Endodermal cell (in vitro differentiated cells): ENCODE data around the gene PHLPP1. TPM values are rescaled to one million over a fixed set of nuclear protein-coding genes. Genes with fewer than 3 reads are reported as not detected.

ENCODE experiments used
- DNase-seq: peaks from one replicate; pipeline ENCODE4 v3.0.0-alpha.2; 2017
- H3K27ac ChIP-seq: 2 replicates; pipeline ENCODE4 v1.5.1; 2013; ENCODE audit warnings: mild to moderate bottlenecking, low read depth, low read length, moderate library complexity
- H3K27me3 ChIP-seq: 2 replicates; pipeline ENCODE4 v1.6.1; 2013; ENCODE audit warnings: mild to moderate bottlenecking, low read length, moderate library complexity; ENCODE audit not compliant: insufficient read depth, control insufficient read depth, poor library complexity, severe bottlenecking
- H3K36me3 ChIP-seq: 2 replicates; pipeline ENCODE4 v1.7.0; 2013; ENCODE audit warnings: mild to moderate bottlenecking, low read length, moderate library complexity; ENCODE audit not compliant: control insufficient read depth, insufficient read depth
- H3K4me1 ChIP-seq: one replicate; pipeline ENCODE4 v1.7.0; 2013; ENCODE audit warnings: low read length; ENCODE audit not compliant: control insufficient read depth, insufficient read depth
- H3K4me3 ChIP-seq: 2 replicates; pipeline ENCODE4 v1.5.1; 2013; ENCODE audit warnings: mild to moderate bottlenecking, low read length, moderate library complexity
- H3K9ac ChIP-seq: 2 replicates; pipeline ENCODE4 v1.6.1; 2013; ENCODE audit warnings: mild to moderate bottlenecking, low read length, moderate library complexity; ENCODE audit not compliant: poor library complexity, severe bottlenecking; ENCODE audit errors: extremely low read depth
- H3K9me3 ChIP-seq: 2 replicates; pipeline ENCODE4 v1.6.1; 2013; ENCODE audit warnings: mild to moderate bottlenecking, low read length, moderate library complexity; ENCODE audit not compliant: control insufficient read depth
- H3K27ac Mint-ChIP-seq: 2 replicates; pipeline ENCODE4 v1.8.0; 2020; ENCODE audit warnings: mixed read lengths
- H3K27me3 Mint-ChIP-seq: 2 replicates; pipeline ENCODE4 v1.8.0; 2021; ENCODE audit warnings: mild to moderate bottlenecking, mixed read lengths; ENCODE audit not compliant: insufficient read depth
- H3K36me3 Mint-ChIP-seq: 2 replicates; pipeline ENCODE4 v1.8.0; 2020; ENCODE audit warnings: low read depth, mixed read lengths
- H3K4me1 Mint-ChIP-seq: 2 replicates; pipeline ENCODE4 v1.8.0; 2020; ENCODE audit warnings: mixed read lengths
- H3K4me3 Mint-ChIP-seq: 2 replicates; pipeline ENCODE4 v1.8.0; 2020; ENCODE audit warnings: mild to moderate bottlenecking, moderate library complexity, mixed read lengths
- H3K9me3 Mint-ChIP-seq: 2 replicates; pipeline ENCODE4 v1.8.0; 2020; ENCODE audit warnings: mild to moderate bottlenecking, mixed read lengths
- CTCF ChIP-seq: fragments of 200-600 bp; sonication (generic); conservative IDR thresholded peaks from 2 replicates; pipeline ENCODE4 v1.5.0; 2021; ENCODE audit warnings: antibody characterized with exemption, mild to moderate bottlenecking
- WGBS, 2 experiments: methylation state at CpG; one replicate each; pipeline versions ENCODE4 v1.1.5 to v1.1.7; 2013; ENCODE audit warnings: missing lambda C conversion rate in 2 of 2, mixed read lengths in 1 of 2; ENCODE audit not compliant: insufficient coverage in 1 of 2, insufficient read length in 1 of 2; 5-methylcytosine and 5-hydroxymethylcytosine counted together
- total RNA-seq, 2 donors: library from RNA; stranded (reverse); fragmentation: NEBNext Ultra II Directional in 1 of 2; extraction: Animal tissue kit (Norgen Biotek cat#: 25700) in 1 of 2; gene quantifications; 2 replicates in 1 of 2; 3 replicates in 1 of 2; pipeline ENCODE4 v1.2.1, GENCODE V29; 2021

Gene PHLPP1
- total RNA-seq, 2 donors from 2014 or later, result 19.8 to 28.1 TPM

DNA sequence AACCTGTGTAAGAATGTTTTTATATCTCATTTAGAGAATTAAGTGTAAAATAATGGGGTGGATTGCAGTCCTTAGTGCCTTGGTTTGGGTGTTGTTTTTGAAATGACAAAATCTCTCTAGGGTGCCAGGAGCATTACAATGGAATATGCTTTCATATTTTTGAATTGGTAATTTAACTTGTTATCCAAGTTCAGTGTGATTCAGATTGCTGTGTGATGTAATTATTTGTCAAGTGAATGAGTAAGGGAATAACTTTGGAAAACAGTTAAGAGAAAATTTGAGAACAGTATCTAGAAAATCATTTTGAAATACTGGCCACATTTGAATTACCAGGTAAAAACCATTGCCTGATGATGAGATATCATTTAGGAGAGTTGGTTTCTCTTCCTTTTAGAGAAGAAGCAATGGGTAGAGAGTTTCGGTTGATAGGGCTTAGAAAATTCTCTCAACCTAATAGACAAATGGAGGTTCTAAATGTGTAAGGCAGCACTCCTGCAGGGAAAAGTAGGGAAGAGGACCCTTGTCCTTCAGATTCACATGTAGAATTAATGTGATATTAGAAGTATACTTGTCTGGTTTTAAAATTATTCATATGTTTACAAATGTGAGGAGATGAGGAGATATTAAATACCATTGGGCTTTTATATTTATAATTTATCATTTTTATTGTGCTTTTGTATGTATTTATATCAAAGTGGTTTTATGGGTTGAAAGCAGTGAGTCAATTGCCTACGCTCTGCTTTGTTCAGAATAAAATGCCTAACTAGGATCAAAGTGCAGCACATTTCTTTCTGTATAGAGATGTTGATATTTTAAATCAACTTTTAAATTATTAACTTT, 124.8 kb downstream of the PHLPP1 start:
- DNase-seq, result no peak
- Mint-ChIP-seq H3K27me3 (no peaks in the 10 kb centered on the region), H3K4me1 (peaks cover 14% of the 10 kb centered on the region), H3K36me3 (peaks cover 4% of the 10 kb centered on the region), H3K4me3 (no peak overlapping the region), H3K9me3 (peaks cover 3% of the 10 kb centered on the region), H3K27ac (peak overlapping the region; percentile 64)
- no peak for TF ChIP-seq CTCF
- peaks cover under 1% of the 10 kb centered on the region for H3K4me1 ChIP-seq
- H3K27me3 ChIP-seq, result no peaks in the 10 kb centered on the region
- WGBS, 2 experiments, result 100% methylated on average over 2 of the region's 2 CpGs; no CpG with 5 or more reads in 1 of the 2 experiments
- H3K36me3 ChIP-seq, result no peaks in the 10 kb centered on the region
- no peaks in the 10 kb centered on the region for H3K9me3 ChIP-seq
- no peak overlapping the region for H3K9ac ChIP-seq
- H3K4me3 ChIP-seq, result no peak overlapping the region
- H3K27ac ChIP-seq, result no peak overlapping the region

DNA sequence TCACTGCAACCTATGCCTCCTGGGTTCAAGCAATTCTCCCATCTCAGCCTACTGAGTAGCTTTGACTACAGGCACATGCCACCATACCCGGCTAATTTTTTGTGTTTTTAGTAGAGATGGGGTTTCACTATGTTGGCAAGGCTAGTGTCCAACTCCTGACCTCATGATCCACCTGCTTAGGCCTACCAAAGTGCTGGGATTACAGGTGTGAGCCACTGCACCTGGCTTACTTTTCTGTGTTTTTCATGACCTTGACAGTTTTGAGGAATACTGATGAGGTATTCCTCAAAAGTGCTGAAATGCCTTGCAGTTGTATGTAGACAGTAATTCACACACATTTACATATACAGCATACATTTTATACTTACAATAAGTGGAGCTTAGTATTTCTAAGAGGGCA, 126.1 kb downstream of the PHLPP1 start:
- Histone ChIP-seq H3K9me3 (no peaks in the 10 kb centered on the region), H3K9ac (no peak overlapping the region), H3K27me3 (no peaks in the 10 kb centered on the region), H3K4me3 (no peak overlapping the region), H3K4me1 (peaks cover 5% of the 10 kb centered on the region), H3K27ac (no peak overlapping the region), H3K36me3 (no peaks in the 10 kb centered on the region)
- H3K4me1 Mint-ChIP-seq, result peaks cover 24% of the 10 kb centered on the region
- H3K27me3 Mint-ChIP-seq, result no peaks in the 10 kb centered on the region
- H3K4me3 Mint-ChIP-seq, result no peak overlapping the region
- WGBS, 2 experiments, result 88 to 100% methylated on average over 1 of the region's 1 CpG
- H3K36me3 Mint-ChIP-seq, result peaks cover under 1% of the 10 kb centered on the region
- no peak overlapping the region for H3K27ac Mint-ChIP-seq
- no peaks in the 10 kb centered on the region for H3K9me3 Mint-ChIP-seq
- no peak for DNase-seq
- no peak for TF ChIP-seq CTCF

- no peaks in the 10 kb centered on the region for H3K9me3 Mint-ChIP-seq
- no peaks in the 10 kb centered on the region for H3K27me3 Mint-ChIP-seq
- Histone ChIP-seq H3K27ac (no peak overlapping the region), H3K9ac (no peak overlapping the region), H3K4me1 (peaks cover 5% of the 10 kb centered on the region), H3K36me3 (no peaks in the 10 kb centered on the region), H3K27me3 (no peaks in the 10 kb centered on the region), H3K4me3 (no peak overlapping the region), H3K9me3 (no peaks in the 10 kb centered on the region)
- H3K4me3 Mint-ChIP-seq, result no peak overlapping the region
- peaks cover 30% of the 10 kb centered on the region for H3K4me1 Mint-ChIP-seq
- no peak for DNase-seq
- no peaks in the 10 kb centered on the region for H3K36me3 Mint-ChIP-seq
- no CpG with 5 or more reads among the region's 1 CpG for WGBS, 2 experiments
- no peak overlapping the region for H3K27ac Mint-ChIP-seq
- TF ChIP-seq CTCF, result no peak
Measured at GRCh38 chr18:62842898-62843297, 127.6 kb downstream of the PHLPP1 start.
